GM23338 (cell line): ENCODE measurements around the gene FKBP2.

Source experiments
- CREB1 ChIP-seq: fragments of 250-450 bp; sonication (Bioruptor Pico); IDR thresholded peaks from 2 replicates; pipeline ENCODE4 v1.5.0; 2020; ENCODE audit warnings: low read depth, mild to moderate bottlenecking, moderate library complexity
- CTCF ChIP-seq, 2 experiments: fragments of 200-600 bp in 1 of 2; sonication (generic) in 1 of 2; conservative IDR thresholded peaks; 2 replicates each; pipeline versions ENCODE4 v1.5.1 to v1.6.1; 2016 to 2017; ENCODE audit warnings: antibody characterized with exemption in 2 of 2, low read depth in 2 of 2, mild to moderate bottlenecking in 2 of 2, moderate library complexity in 1 of 2
- ETS1 ChIP-seq: IDR thresholded peaks from 2 replicates; pipeline ENCODE4 v1.6.1; 2016; ENCODE audit warnings: antibody characterized with exemption
- EZH2 ChIP-seq: fragments of 200-600 bp; sonication (generic); IDR thresholded peaks from one replicate; pipeline ENCODE4 v1.8.0; 2017; ENCODE audit warnings: antibody characterized with exemption, mild to moderate bottlenecking, low read depth; ENCODE audit not compliant: unreplicated experiment
- EZH2phosphoT487 ChIP-seq: fragments of 200-600 bp; sonication (generic); IDR thresholded peaks from one replicate; pipeline ENCODE4 v1.8.1; 2018; ENCODE audit warnings: antibody characterized with exemption; ENCODE audit not compliant: unreplicated experiment
- JUNB ChIP-seq: IDR thresholded peaks from one replicate; pipeline ENCODE4 v1.6.1; 2016; ENCODE audit warnings: antibody characterized with exemption; ENCODE audit not compliant: unreplicated experiment
- NANOG ChIP-seq: IDR thresholded peaks from 2 replicates; pipeline ENCODE4 v1.6.1; 2016; ENCODE audit warnings: antibody characterized with exemption, borderline replicate concordance
- POLR2AphosphoS5 ChIP-seq: IDR thresholded peaks from 2 replicates; pipeline ENCODE4 v1.6.1; 2016; ENCODE audit warnings: antibody characterized with exemption, low read depth
- REST ChIP-seq: IDR thresholded peaks from one replicate; pipeline ENCODE4 v1.6.1; 2018; ENCODE audit warnings: antibody characterized with exemption; ENCODE audit not compliant: unreplicated experiment
- STAT1 ChIP-seq: IDR thresholded peaks from one replicate; pipeline ENCODE4 v1.6.1; 2016; ENCODE audit warnings: antibody characterized with exemption; ENCODE audit not compliant: unreplicated experiment
- ZNF114 ChIP-seq: fragments of 250-450 bp; sonication (Bioruptor Pico); IDR thresholded peaks from 2 replicates; pipeline ENCODE4 v1.5.0; 2020; ENCODE audit warnings: mild to moderate bottlenecking, moderate library complexity
- ZNF331 ChIP-seq: fragments of 250-450 bp; sonication (Bioruptor Pico); IDR thresholded peaks from 2 replicates; pipeline ENCODE4 v1.5.0; 2020; ENCODE audit warnings: low read depth, mild to moderate bottlenecking, moderate library complexity
- ZNF462 ChIP-seq: fragments of 250-450 bp; sonication (Bioruptor Pico); IDR thresholded peaks from 2 replicates; pipeline ENCODE4 v1.5.0; 2020; ENCODE audit warnings: mild to moderate bottlenecking, moderate library complexity

- TF ChIP-seq REST: no peak
- no peak for TF ChIP-seq CTCF (conservative IDR thresholded peaks at IDR 0.05; ENCODE audit: low read depth in 2 of 2)
- TF ChIP-seq EZH2: no peak
- no peak for TF ChIP-seq ETS1
- TF ChIP-seq POLR2AphosphoS5: no peak
- no peak for TF ChIP-seq CREB1
- no peak for TF ChIP-seq EZH2phosphoT487
- TF ChIP-seq STAT1: no peak
- no peak for TF ChIP-seq ZNF114 (CRISPR knock-in tag)
- no peak for TF ChIP-seq NANOG
- no peak for TF ChIP-seq JUNB
- TF ChIP-seq ZNF331: no peak
- no peak for TF ChIP-seq ZNF462 (CRISPR knock-in tag)
Observed at GRCh38 chr11:64219755-64220154, 21.1 kb upstream of the FKBP2 start.
